BE2C (cell line): ENCODE measurements around the gene NRXN2.
A peak's percentile ranks its signal among the peaks of the same experiment; 100 is the strongest.

ENCODE experiments used
- DNase-seq: peaks from one replicate; pipeline ENCODE4 v3.0.0-alpha.2; 2020
- H3K27me3 ChIP-seq: fragments of 250-450 bp; sonication (Bioruptor Pico); 2 replicates; pipeline ENCODE4 v1.5.1; 2020; ENCODE audit warnings: mild to moderate bottlenecking
- H3K36me3 ChIP-seq: fragments of 250-450 bp; sonication (Bioruptor Pico); 2 replicates; pipeline ENCODE4 v1.5.1; 2020; ENCODE audit warnings: mild to moderate bottlenecking
- H3K4me1 ChIP-seq: fragments of 250-450 bp; sonication (Bioruptor Pico); 2 replicates; pipeline ENCODE4 v1.5.1; 2020
- H3K4me3 ChIP-seq: 2 replicates; pipeline ENCODE4 v1.5.1; 2011; ENCODE audit warnings: low read depth, low read length
- H3K9me3 ChIP-seq: fragments of 250-450 bp; sonication (Bioruptor Pico); 2 replicates; pipeline ENCODE4 v1.5.1; 2020
- TF ChIP-seq, protein P1 (sequence below): IDR thresholded peaks from 2 replicates; pipeline ENCODE4 v1.5.1; 2012; ENCODE audit warnings: mild to moderate bottlenecking, low read depth, low read length

Gene NRXN2

DNA sequence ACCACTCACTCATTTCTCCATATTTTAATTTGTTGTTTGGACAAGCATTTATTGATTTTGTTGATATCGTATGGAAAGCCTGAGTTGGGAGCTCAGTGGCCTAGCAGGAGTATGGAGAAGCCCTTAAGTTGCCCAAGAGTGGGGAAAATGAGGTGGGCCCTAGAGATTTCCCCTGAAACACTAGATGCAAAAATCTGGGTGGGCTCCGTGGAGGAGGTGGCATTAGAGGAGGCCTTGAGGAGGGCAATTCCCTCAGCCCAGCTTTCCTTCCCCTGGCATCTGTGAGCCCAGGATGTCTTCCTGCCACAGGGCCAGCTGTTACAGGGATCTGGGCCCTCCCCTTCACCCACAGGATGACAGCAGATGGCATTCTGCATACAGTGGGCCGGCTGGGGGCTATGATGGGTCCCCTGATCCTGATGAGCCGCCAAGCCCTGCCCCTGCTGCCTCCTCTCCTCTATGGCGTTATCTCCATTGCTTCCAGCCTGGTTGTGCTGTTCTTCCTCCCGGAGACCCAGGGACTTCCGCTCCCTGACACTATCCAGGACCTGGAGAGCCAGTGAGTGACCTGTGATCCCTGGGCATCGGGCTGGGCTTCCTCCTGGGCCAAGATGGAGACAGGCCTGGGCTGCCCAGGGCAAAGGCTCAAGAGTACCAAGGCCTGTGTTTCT is 153.6 kb downstream of the NRXN2 start:
- H3K4me3 ChIP-seq, result no peak overlapping the region
- no peak for DNase-seq
- no peaks in the 10 kb centered on the region for H3K9me3 ChIP-seq
- H3K36me3 ChIP-seq, result no peaks in the 10 kb centered on the region
- H3K27me3 ChIP-seq, result no peaks in the 10 kb centered on the region
- TF ChIP-seq, protein P1, sequence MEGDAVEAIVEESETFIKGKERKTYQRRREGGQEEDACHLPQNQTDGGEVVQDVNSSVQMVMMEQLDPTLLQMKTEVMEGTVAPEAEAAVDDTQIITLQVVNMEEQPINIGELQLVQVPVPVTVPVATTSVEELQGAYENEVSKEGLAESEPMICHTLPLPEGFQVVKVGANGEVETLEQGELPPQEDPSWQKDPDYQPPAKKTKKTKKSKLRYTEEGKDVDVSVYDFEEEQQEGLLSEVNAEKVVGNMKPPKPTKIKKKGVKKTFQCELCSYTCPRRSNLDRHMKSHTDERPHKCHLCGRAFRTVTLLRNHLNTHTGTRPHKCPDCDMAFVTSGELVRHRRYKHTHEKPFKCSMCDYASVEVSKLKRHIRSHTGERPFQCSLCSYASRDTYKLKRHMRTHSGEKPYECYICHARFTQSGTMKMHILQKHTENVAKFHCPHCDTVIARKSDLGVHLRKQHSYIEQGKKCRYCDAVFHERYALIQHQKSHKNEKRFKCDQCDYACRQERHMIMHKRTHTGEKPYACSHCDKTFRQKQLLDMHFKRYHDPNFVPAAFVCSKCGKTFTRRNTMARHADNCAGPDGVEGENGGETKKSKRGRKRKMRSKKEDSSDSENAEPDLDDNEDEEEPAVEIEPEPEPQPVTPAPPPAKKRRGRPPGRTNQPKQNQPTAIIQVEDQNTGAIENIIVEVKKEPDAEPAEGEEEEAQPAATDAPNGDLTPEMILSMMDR, result no peak
- peaks cover 5% of the 10 kb centered on the region; the same call in 1 of the 2 replicates for H3K4me1 ChIP-seq

DNA sequence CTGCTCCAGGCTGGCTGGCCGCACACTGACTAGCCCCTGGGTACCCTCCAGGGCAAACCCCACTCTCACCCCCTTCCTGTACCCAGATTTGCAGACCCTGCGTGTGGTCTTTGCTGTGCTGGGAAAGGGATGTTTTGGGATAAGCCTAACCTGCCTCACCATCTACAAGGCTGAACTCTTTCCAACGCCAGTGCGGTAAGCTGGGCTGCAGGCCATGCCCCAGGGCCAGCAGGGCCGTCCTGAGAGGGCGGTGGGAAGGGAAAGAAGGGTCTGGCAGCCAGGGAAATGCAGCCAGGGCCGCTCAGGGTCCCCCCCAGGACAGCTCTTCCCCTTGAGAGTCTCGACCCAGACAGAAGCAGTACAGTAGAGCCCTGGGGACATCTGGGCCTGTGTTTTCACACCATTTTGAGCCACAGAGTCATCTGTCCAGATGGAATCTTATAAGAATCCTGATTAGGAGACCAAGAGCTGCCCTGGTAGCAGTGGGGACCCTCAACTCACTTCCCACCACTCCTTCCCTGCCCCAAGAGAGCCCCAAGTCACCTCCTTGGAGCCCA is 154.3 kb downstream of the NRXN2 start:
- H3K36me3 ChIP-seq, result no peaks in the 10 kb centered on the region
- TF ChIP-seq, protein P1, result no peak
- no peaks in the 10 kb centered on the region for H3K27me3 ChIP-seq
- H3K4me3 ChIP-seq, result no peak overlapping the region
- no peaks in the 10 kb centered on the region for H3K9me3 ChIP-seq
- H3K4me1 ChIP-seq, result peaks cover 5% of the 10 kb centered on the region; the same call in 1 of the 2 replicates
- DNase-seq, result no peak

DNA sequence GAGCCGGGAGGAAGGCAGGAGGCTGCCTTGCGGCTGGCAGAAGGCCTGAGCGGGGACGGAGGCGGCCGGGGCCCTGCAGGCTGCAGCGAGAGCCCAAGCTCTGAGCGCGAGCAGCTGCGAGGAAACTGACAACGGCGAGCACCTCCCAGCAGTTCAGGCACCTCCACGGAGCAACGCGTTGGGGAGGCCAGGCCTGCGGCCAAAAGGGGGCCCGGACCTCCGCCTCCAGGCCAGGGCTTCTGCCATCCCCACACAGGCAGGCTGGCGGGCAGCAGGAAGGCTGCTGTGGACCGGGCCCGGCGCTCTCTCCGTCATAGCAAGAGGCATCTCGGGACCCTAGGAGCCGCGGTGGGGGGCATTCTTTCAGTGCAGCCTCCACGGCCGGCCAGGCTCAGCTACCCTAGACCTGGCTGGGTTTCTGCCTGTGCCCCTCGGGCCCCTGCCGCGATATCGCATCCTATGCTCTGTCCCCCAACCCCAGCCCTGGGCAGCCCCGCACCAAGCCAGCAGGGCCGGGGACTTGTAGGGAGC is 154.9 kb downstream of the NRXN2 start:
- no peaks in the 10 kb centered on the region for H3K9me3 ChIP-seq
- H3K27me3 ChIP-seq, result no peaks in the 10 kb centered on the region
- TF ChIP-seq, protein P1, result no peak
- H3K36me3 ChIP-seq, result no peaks in the 10 kb centered on the region
- peaks cover 5% of the 10 kb centered on the region; the same call in 1 of the 2 replicates for H3K4me1 ChIP-seq
- no peak overlapping the region for H3K4me3 ChIP-seq
- DNase-seq, result no peak

DNA sequence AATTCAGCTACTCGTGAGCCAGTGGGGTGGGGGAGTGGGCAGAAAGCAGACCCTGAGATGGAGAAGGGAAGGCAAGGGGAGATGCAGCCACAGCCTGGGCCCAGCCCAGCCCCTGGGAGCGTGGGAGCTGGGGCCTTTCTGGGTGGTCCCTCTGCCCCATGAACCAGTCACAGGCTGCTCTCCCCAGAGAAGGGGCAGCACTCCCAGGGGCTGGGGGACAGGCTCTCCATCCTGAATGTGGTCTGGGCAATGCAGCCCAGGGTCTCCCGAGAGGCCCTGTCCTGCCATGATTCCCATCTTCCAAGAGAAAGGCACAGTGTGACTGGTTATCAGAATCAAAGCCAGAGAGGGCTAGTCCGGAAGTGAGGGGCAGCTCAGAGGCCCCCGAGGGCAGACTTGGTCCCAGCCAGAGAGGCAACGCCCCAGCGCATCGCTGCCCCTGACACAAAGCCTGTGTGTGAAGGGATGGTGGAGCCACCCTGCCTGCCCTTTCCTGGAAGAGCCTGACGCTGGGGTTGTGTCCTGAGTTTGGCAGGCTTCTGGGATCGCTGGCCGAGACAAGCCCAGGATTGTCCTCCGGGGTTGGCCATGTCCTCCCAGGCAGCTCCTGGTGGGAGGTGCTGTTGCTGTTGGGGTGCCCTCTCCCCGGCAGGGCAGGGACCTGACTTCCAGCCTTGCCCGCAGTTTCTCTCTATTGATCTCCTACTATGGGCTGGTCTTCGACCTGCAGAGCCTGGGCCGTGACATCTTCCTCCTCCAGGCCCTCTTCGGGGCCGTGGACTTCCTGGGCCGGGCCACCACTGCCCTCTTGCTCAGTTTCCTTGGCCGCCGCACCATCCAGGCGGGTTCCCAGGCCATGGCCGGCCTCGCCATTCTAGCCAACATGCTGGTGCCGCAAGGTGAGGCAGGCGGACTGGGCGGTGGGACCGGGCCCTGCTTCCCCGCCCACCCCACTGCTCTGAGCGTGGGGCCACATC is 155.8 kb downstream of the NRXN2 start:
- H3K9me3 ChIP-seq, result no peaks in the 10 kb centered on the region
- no peaks in the 10 kb centered on the region for H3K36me3 ChIP-seq
- no peaks in the 10 kb centered on the region for H3K27me3 ChIP-seq
- peak; percentile 31 for DNase-seq
- peaks cover 5% of the 10 kb centered on the region; the same call in 1 of the 2 replicates for H3K4me1 ChIP-seq
- TF ChIP-seq, protein P1, result no peak
- no peak overlapping the region for H3K4me3 ChIP-seq

DNA sequence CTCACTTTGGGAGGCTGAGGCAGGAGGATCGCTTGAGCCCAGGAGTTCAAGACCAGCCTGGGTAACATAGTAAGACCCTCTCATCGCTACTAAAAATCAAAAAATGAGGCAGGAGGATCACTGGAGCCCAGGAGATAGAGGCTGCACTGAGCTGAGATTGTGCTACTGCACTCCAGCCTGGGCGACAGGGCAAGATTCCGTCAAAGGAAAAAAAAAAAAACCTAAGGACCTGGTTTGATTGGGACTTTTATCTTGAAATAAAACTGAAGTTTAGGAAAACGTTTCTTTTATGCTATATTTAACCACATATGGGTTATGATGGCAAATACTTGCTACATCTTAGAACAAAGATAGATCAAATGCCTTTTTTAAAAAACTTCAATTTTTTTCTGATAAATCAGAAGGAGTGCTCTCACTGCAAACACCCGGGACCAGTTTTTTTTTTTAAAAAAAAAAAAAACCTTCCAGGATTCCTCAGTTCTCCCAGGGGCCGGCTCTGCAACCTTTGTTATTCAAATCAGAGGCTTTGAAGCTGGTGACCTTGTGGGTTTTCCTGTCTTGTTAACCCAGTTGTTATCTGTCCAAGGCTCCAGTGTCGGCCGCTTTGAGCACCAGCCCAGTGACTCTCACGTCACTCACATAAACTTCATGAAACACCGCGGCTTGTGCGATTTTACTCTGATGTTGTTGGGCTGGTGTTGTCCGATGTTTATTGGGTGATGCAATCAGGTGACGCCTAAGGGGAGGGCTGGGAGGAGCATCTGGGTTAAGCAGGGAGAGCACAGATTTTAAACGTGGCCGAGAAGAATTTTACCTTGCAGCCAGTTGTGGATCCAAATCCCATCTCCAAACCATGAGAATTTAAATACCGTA is 156.7 kb downstream of the NRXN2 start:
- Histone ChIP-seq H3K4me1 (peaks cover 5% of the 10 kb centered on the region; the same call in 1 of the 2 replicates), H3K4me3 (peak overlapping the region; percentile 23; the same call in 1 of the 2 replicates), H3K36me3 (no peaks in the 10 kb centered on the region), H3K9me3 (no peaks in the 10 kb centered on the region), H3K27me3 (no peaks in the 10 kb centered on the region)
- DNase-seq, result peak; percentile 65
- TF ChIP-seq, protein P1, result no peak
